ENCODE measurements around the gene ZBTB20.

DNA sequence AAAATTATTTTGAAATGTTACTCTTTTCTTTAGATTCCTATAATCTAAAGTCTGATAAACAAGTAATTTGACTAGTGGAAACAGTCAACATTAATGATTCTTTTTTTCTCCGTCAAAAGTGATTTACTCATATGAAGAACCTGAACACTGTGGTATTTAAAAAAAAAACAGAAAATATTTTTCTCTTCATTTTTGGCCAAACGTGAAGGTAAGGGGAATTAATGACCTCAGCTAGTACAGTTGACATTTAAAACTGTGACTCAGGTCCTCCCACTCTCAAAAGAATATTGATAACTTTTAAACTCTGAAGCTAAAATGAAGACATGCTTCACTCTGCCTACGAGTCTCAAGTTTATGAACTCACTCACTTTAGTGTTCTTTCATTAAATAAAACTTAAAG, 818.7 kb downstream of the ZBTB20 start:
- TF ChIP-seq, protein P1, sequence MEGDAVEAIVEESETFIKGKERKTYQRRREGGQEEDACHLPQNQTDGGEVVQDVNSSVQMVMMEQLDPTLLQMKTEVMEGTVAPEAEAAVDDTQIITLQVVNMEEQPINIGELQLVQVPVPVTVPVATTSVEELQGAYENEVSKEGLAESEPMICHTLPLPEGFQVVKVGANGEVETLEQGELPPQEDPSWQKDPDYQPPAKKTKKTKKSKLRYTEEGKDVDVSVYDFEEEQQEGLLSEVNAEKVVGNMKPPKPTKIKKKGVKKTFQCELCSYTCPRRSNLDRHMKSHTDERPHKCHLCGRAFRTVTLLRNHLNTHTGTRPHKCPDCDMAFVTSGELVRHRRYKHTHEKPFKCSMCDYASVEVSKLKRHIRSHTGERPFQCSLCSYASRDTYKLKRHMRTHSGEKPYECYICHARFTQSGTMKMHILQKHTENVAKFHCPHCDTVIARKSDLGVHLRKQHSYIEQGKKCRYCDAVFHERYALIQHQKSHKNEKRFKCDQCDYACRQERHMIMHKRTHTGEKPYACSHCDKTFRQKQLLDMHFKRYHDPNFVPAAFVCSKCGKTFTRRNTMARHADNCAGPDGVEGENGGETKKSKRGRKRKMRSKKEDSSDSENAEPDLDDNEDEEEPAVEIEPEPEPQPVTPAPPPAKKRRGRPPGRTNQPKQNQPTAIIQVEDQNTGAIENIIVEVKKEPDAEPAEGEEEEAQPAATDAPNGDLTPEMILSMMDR (conservative IDR thresholded peaks at IDR 0.05 in 1 of 2, IDR thresholded peaks at IDR 0.05 in 1 of 2; ENCODE audit: low read depth in 1 of 2, low read length in 2 of 2), result no peak
- no peak for TF ChIP-seq EZH2 (IDR thresholded peaks at IDR 0.05; ENCODE audit: low read length, missing control alignments)
